Measurements from ENCODE around the gene ZNF142.

DNA sequence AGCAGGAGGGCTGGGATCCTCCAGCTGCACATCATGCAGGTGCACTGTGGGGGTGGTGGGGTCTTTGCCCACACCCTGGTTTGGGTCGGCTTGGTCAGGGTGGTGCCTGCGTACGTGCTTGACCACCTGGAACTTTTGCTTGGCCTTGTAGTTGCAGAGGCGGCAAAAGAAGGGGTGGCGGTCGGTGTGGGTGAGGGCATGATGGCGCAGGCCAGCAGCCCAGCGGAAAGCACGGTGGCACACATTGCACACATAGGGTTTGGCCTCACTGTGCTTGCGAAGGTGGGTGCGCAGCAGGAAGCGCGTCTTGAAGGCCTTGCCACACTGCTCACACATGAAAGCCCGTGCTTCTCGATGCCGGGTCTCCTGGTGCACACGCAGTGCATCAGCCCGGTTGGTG lies 21.1 kb downstream of the ZNF142 start:
- TF ChIP-seq, protein P1, sequence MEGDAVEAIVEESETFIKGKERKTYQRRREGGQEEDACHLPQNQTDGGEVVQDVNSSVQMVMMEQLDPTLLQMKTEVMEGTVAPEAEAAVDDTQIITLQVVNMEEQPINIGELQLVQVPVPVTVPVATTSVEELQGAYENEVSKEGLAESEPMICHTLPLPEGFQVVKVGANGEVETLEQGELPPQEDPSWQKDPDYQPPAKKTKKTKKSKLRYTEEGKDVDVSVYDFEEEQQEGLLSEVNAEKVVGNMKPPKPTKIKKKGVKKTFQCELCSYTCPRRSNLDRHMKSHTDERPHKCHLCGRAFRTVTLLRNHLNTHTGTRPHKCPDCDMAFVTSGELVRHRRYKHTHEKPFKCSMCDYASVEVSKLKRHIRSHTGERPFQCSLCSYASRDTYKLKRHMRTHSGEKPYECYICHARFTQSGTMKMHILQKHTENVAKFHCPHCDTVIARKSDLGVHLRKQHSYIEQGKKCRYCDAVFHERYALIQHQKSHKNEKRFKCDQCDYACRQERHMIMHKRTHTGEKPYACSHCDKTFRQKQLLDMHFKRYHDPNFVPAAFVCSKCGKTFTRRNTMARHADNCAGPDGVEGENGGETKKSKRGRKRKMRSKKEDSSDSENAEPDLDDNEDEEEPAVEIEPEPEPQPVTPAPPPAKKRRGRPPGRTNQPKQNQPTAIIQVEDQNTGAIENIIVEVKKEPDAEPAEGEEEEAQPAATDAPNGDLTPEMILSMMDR (IDR thresholded peaks at IDR 0.05): no peak
- TF ChIP-seq POLR2A (IDR thresholded peaks at IDR 0.05) (no peak), POLR2AphosphoS5 (IDR thresholded peaks at IDR 0.05) (no peak)
